K562 (cell line): ENCODE measurements around the gene RAPGEF5. TPM values are rescaled to one million over a fixed set of nuclear protein-coding genes. Genes with fewer than 3 reads are reported as not detected.

Experiments used
- ATAC-seq: fragments of 200-7000 bp; cut with Tn5 transposase; 3 replicates; pipeline ENCODE4 v1.9.1; 2020; ENCODE audit warnings: moderate library complexity
- BruUV-seq: library from RNA; stranded (reverse); fragments of 400-500 nt; replicated peaks from 2 replicates; lab custom pipeline; 2021; lab: Mats Ljungman, UMichigan
- CTCF ChIA-PET: fragments of 300-600 bp; formaldehyde crosslinking; extraction: SDS; loops from one replicate; lab custom pipeline; 2021; ENCODE audit warnings: low intra/inter-chr PET ratio; lab: Yijun Ruan, JAX
- POLR2A ChIA-PET: fragments of 300-600, 350-650 bp; sonication (Branson Sonifier 250); formaldehyde crosslinking; extraction: SDS; loops from one replicate; lab custom pipeline; 2021; ENCODE audit warnings: antibody characterized with exemption, inconsistent platforms; lab: Yijun Ruan, JAX
- DNase-seq, 4 experiments: peaks; one replicate each; pipeline versions ENCODE4 v3.0.0 to v3.0.0-alpha.2; 2011 to 2018; ENCODE audit warnings: low spot score in 3 of 4, mixed read lengths in 3 of 4; ENCODE audit errors: extremely low read depth in 1 of 4
- FAIRE-seq: peaks from 2 replicates; lab custom pipeline; 2011; peaks lifted over from hg19 to GRCh38; lab: Jason Lieb, UNC
- H2AFZ ChIP-seq: 2 replicates; pipeline ENCODE4 v1.6.0; 2011; ENCODE audit warnings: low read depth, low read length, control low read depth, inconsistent platforms
- H3K27ac ChIP-seq: fragments of 200-600 bp; 3 replicates; pipeline ENCODE4 v1.8.0; 2011; ENCODE audit warnings: low read depth, mild to moderate bottlenecking, control low read depth, inconsistent platforms, low read length, moderate library complexity, mixed read lengths; ENCODE audit errors: extremely low read depth
- H3K27me3 ChIP-seq, 2 experiments: fragments of 300-600 bp in 1 of 2; 2 replicates in 1 of 2; 3 replicates in 1 of 2; pipeline versions ENCODE4 v1.6.0 to v1.8.0; 2011; ENCODE audit warnings: inconsistent platforms in 2 of 2, low read length in 2 of 2, mild to moderate bottlenecking in 1 of 2, mixed read lengths in 1 of 2, moderate library complexity in 1 of 2; ENCODE audit not compliant: control insufficient read depth in 2 of 2, insufficient read depth in 2 of 2
- H3K36me3 ChIP-seq: fragments of 300-600 bp; 3 replicates; pipeline ENCODE4 v1.8.0; 2011; ENCODE audit warnings: mild to moderate bottlenecking, low read length, inconsistent platforms; ENCODE audit not compliant: control insufficient read depth, insufficient read depth
- H3K4me1 ChIP-seq, 2 experiments: fragments of 200-600 bp in 1 of 2; replicated peaks in 1 of 2; 2 replicates in 1 of 2; 3 replicates in 1 of 2; pipeline versions ENCODE4 v1.5.1 to v1.8.0; 2011; ENCODE audit warnings: inconsistent platforms in 2 of 2, low read length in 2 of 2, mild to moderate bottlenecking in 1 of 2, mixed read lengths in 1 of 2, moderate library complexity in 1 of 2; ENCODE audit not compliant: control insufficient read depth in 2 of 2, insufficient read depth in 2 of 2
- H3K4me2 ChIP-seq: 2 replicates; pipeline ENCODE4 v1.6.1; 2011; ENCODE audit warnings: low read length, control low read depth, inconsistent platforms, mixed read lengths; ENCODE audit not compliant: insufficient read depth
- H3K4me3 ChIP-seq: fragments of 200-600 bp; sonication (generic), shearing (Covaris generic); 2 replicates; pipeline ENCODE4 v1.5.1; 2016; ENCODE audit warnings: control low read depth, inconsistent platforms
- H3K79me2 ChIP-seq: fragments of 200-600 bp; 3 replicates; pipeline ENCODE4 v1.8.0; 2011; ENCODE audit warnings: low read length, inconsistent platforms; ENCODE audit not compliant: control insufficient read depth, insufficient read depth
- H3K9ac ChIP-seq, 2 experiments: 2 replicates each; pipeline versions ENCODE4 v1.6.0 to v1.6.1; 2011; ENCODE audit warnings: low read depth in 2 of 2, low read length in 2 of 2, control low read depth in 1 of 2, inconsistent platforms in 1 of 2, mild to moderate bottlenecking in 1 of 2, mixed read lengths in 1 of 2; ENCODE audit not compliant: insufficient read depth in 1 of 2
- H3K9me1 ChIP-seq: one replicate; pipeline ENCODE4 v1.6.0; 2011; ENCODE audit warnings: inconsistent platforms, mild to moderate bottlenecking, low read length, moderate library complexity; ENCODE audit not compliant: control insufficient read depth, insufficient read depth
- H3K9me3 ChIP-seq: replicated peaks from 2 replicates; pipeline ENCODE4 v1.5.1; 2011; ENCODE audit warnings: low read depth, low read length, inconsistent platforms; ENCODE audit not compliant: control insufficient read depth, insufficient read depth
- H4K20me1 ChIP-seq: replicated peaks from 2 replicates; pipeline ENCODE4 v1.6.1; 2011; ENCODE audit warnings: low read length, inconsistent platforms, mixed read lengths; ENCODE audit not compliant: control insufficient read depth, insufficient read depth
- DLX4 ChIP-seq: fragments of 250-450 bp; sonication (Bioruptor Pico); IDR thresholded peaks from 2 replicates; pipeline ENCODE4 v1.6.1; 2021; ENCODE audit warnings: mild to moderate bottlenecking
- KDM5B ChIP-seq: fragments of 200-600 bp; sonication (generic); IDR thresholded peaks from 2 replicates; pipeline ENCODE4 v1.6.1; 2012; ENCODE audit warnings: low read depth, mild to moderate bottlenecking, moderate library complexity, low read length, control low read depth, inconsistent platforms; ENCODE audit not compliant: insufficient replicate concordance
- NFIC ChIP-seq: fragments of 450-650 bp; IDR thresholded peaks from 2 replicates; pipeline ENCODE4 v1.6.1; 2017; ENCODE audit warnings: mild to moderate bottlenecking, inconsistent platforms
- NFIX ChIP-seq: fragments of 250-450 bp; sonication (Bioruptor Pico); IDR thresholded peaks from 2 replicates; pipeline ENCODE4 v1.4.0; 2020; ENCODE audit warnings: low read depth, mild to moderate bottlenecking, moderate library complexity
- OTX1 ChIP-seq: fragments of 450-650 bp; formaldehyde crosslinking; IDR thresholded peaks from 2 replicates; pipeline ENCODE4 v1.4.0; 2022; ENCODE audit warnings: mild to moderate bottlenecking
- ZNF655 ChIP-seq: fragments of 250-450 bp; sonication (Bioruptor Pico); IDR thresholded peaks from 2 replicates; pipeline ENCODE4 v1.5.0; 2021
- WGBS: fragments of 100-300 bp; shearing (Covaris generic); methylation state at CpG from one replicate; pipeline ENCODE4 v1.1.6; 2016; ENCODE audit warnings: low coverage, mixed read lengths; ENCODE audit not compliant: insufficient coverage; ENCODE audit errors: missing lambda C conversion rate; 5-methylcytosine and 5-hydroxymethylcytosine counted together
- in situ Hi-C: fragments of 300-500 bp; cut with MboI; formaldehyde crosslinking; loops from 4 replicates; pipeline ENCODE4 v1.15.0; 2018; ENCODE audit warnings: inconsistent platforms, mixed read lengths
- intact Hi-C: fragments of 100-400 bp; cut with micrococcal nuclease; formaldehyde crosslinking; loops from 2 replicates; pipeline ENCODE4 v1.14.2; 2022
- polyA plus RNA-seq, 8 experiments: library from polyadenylated mRNA; depleted of rRNA in 4 of 8; stranded (reverse) in 5 of 8; unstranded in 3 of 8; fragments of >200 nt; fragmentation: Nextera tagmentation in 2 of 8; fragmentation: Illumina TruSeq in 1 of 8; extraction: Ambion mirVana in 2 of 8; extraction: Trizol in 1 of 8; gene quantifications; 2 replicates each; pipeline versions ENCODE4 v1.2.1 to v1.2.3, GENCODE V29; 2011 to 2014; ENCODE audit warnings: inconsistent platforms in 1 of 8, missing spikeins in 1 of 8
- total RNA-seq, 7 experiments: library from RNA; depleted of rRNA in 6 of 7; stranded (reverse); fragments of >200 nt in 6 of 7; fragmentation: Illumina TruSeq in 2 of 7; extraction: Trizol in 2 of 7; gene quantifications; 2 replicates each; pipeline versions ENCODE4 v1.2.1 to v1.2.3, GENCODE V29; 2011 to 2021; ENCODE audit warnings: low replicate concordance in 1 of 7

Gene RAPGEF5
- total and polyA plus RNA-seq, 9 of the 15 experiments (the other 6 are each of a cell fraction or from before 2014, with no cell fraction given), result 0.39 to 2.0 (median 1.1) TPM

GRCh38 chr7:22152690-22153089, 204.3 kb downstream of the RAPGEF5 start:
- no peak for FAIRE-seq

More at GRCh38 chr7:22152690-22153089, 204.3 kb downstream of the RAPGEF5 start:
- no peaks in the 10 kb centered on the region for H4K20me1 ChIP-seq
- no peaks in the 10 kb centered on the region for H3K36me3 ChIP-seq
- TF ChIP-seq OTX1 (CRISPR knock-in tag) (no peak), ZNF655 (CRISPR knock-in tag) (no peak), NFIC (peak; percentile 87), DLX4 (CRISPR knock-in tag) (no peak), KDM5B (no peak), NFIX (CRISPR knock-in tag) (peak; percentile 65)
- TF ChIP-seq, all 486 proteins: peak for 2
- intact Hi-C loops, result no loop called here
- Histone ChIP-seq H2AFZ (no peak overlapping the region), H3K9me3 (no peaks in the 10 kb centered on the region), H3K79me2 (no peaks in the 10 kb centered on the region), H3K27ac (no peak overlapping the region), H3K4me2 (no peak overlapping the region), H3K9me1 (no peaks in the 10 kb centered on the region), H3K4me3 (no peak overlapping the region), H3K27me3 (no peaks in the 10 kb centered on the region), H3K4me1 (peaks cover 0 to 7% of the 10 kb centered on the region in 2 experiments; a peak in 1 of 5 replicates), H3K9ac (no peak overlapping the region)
- CTCF ChIA-PET, result no interaction called here
- ATAC-seq (no peak), DNase-seq (no peak)
- POLR2A ChIA-PET, result no interaction called here
- WGBS, result 62% methylated on average over 3 of the region's 3 CpGs
- in situ Hi-C loops, result no loop called here
- BruUV-seq, result no TSS peak
